SW480 (cell line): ENCODE results near the gene PPM1E.

Experiments
- DNase-seq: peaks from one replicate; pipeline ENCODE4 v3.0.0-alpha.2; 2016; ENCODE audit warnings: low spot score

PPM1E gene

GRCh38 chr17:58996968-58997367 is 241.3 kb downstream of the PPM1E start:
- DNase-seq, result no peak

- DNase-seq, result no peak
These were observed 242.3 kb downstream of the PPM1E start for GRCh38 chr17:58997756-58998553.

- DNase-seq, result no peak
These were observed 243.2 kb downstream of the PPM1E start for GRCh38 chr17:58998871-58999270.

GRCh38 chr17:58999500-58999899 is 243.8 kb downstream of the PPM1E start:
- DNase-seq, result no peak

- DNase-seq, result no peak
These were observed 244.4 kb downstream of the PPM1E start for GRCh38 chr17:59000022-59000421.

GRCh38 chr17:59001158-59001814 is 245.6 kb downstream of the PPM1E start:
- DNase-seq, result no peak

GRCh38 chr17:59002126-59002525 is 246.5 kb downstream of the PPM1E start:
- DNase-seq, result no peak

- DNase-seq, result no peak
These were observed 247.2 kb downstream of the PPM1E start for GRCh38 chr17:59002848-59003247.

- no peak for DNase-seq
These were observed 248.2 kb downstream of the PPM1E start for GRCh38 chr17:59003860-59004259.

- peak; percentile 51 for DNase-seq
These were observed 248.9 kb downstream of the PPM1E start for GRCh38 chr17:59004338-59005111.

GRCh38 chr17:59007995-59008394 is 252.3 kb downstream of the PPM1E start:
- no peak for DNase-seq

- no peak for DNase-seq
These were observed 253.1 kb downstream of the PPM1E start for GRCh38 chr17:59008737-59009136.

GRCh38 chr17:59010026-59010425 is 254.4 kb downstream of the PPM1E start:
- DNase-seq, result no peak

GRCh38 chr17:59011975-59012374 is 256.3 kb downstream of the PPM1E start:
- no peak for DNase-seq

GRCh38 chr17:59018019-59018418 is 262.4 kb downstream of the PPM1E start:
- no peak for DNase-seq

GRCh38 chr17:59024916-59025315 is 269.3 kb downstream of the PPM1E start:
- DNase-seq, result no peak

GRCh38 chr17:59026176-59026939 is 270.7 kb downstream of the PPM1E start:
- DNase-seq, result no peak

- DNase-seq, result no peak
These were observed 272.1 kb downstream of the PPM1E start for GRCh38 chr17:59027750-59028149.

- no peak for DNase-seq
These were observed 272.7 kb downstream of the PPM1E start for GRCh38 chr17:59028328-59028727.

- no peak for DNase-seq
These were observed 275.2 kb downstream of the PPM1E start for GRCh38 chr17:59030811-59031210.
